HCT116 (cell line): ENCODE measurements around the gene BMPER. TPM values are rescaled to one million over a fixed set of nuclear protein-coding genes. Genes with fewer than 3 reads are reported as not detected.

Experiments used
- ATAC-seq: fragments of 200-7000 bp; cut with Tn5 transposase; 2 replicates; pipeline ENCODE4 v1.9.1; 2020; ENCODE audit warnings: mild to moderate bottlenecking, moderate library complexity
- BruUV-seq: library from RNA; stranded (reverse); fragments of 400-500 nt; replicated peaks from 2 replicates; lab custom pipeline; 2021; lab: Mats Ljungman, UMichigan
- CTCF ChIA-PET: fragments of 300-600 bp; sonication (Branson Sonifier 250); formaldehyde crosslinking; loops from one replicate; lab custom pipeline; 2021; ENCODE audit warnings: antibody characterized with exemption; lab: Charles Lee
- POLR2A ChIA-PET: fragments of 300-600, 350-600 bp; sonication (Branson Sonifier 250); formaldehyde crosslinking; loops from one replicate; lab custom pipeline; 2021; ENCODE audit warnings: antibody characterized with exemption; lab: Charles Lee
- RAD21 ChIA-PET, 2 experiments: fragments of 300-600 bp; sonication (Branson Sonifier 250); formaldehyde crosslinking; loops; one replicate each; lab custom pipeline; 2023; ENCODE audit warnings: low total read pairs in 2 of 2; ENCODE audit not compliant: uncharacterized antibody in 2 of 2, unreplicated experiment in 2 of 2, low non-redundant PET in 1 of 2; lab: Charles Lee
- DNase-seq: peaks from one replicate; pipeline ENCODE4 v3.0.0-alpha.2; 2010; ENCODE audit warnings: low read depth, low spot score
- H2AFZ ChIP-seq: fragments of 200-600 bp; shearing (Covaris generic), sonication (generic); 2 replicates; pipeline ENCODE4 v1.6.1; 2017; ENCODE audit warnings: low read depth, mixed run types, mixed read lengths, antibody characterized with exemption, low read length; ENCODE audit not compliant: poor library complexity, severe bottlenecking
- H3K27ac ChIP-seq: 2 replicates; pipeline ENCODE4 v1.5.1; 2012; ENCODE audit warnings: low read depth, low read length
- H3K27me3 ChIP-seq: fragments of 200-600 bp; sonication (generic); 2 replicates; pipeline ENCODE4 v1.6.1; 2016; ENCODE audit warnings: mixed run types, low read length, mixed read lengths; ENCODE audit not compliant: insufficient read depth
- H3K36me3 ChIP-seq, 2 experiments: fragments of 200-500 bp in 1 of 2; fragments of 200-600 bp in 1 of 2; sonication (Bioruptor generic) in 1 of 2; sonication (generic) in 1 of 2; 2 replicates each; pipeline versions ENCODE4 v1.5.1 to v1.6.1; 2014 to 2016; ENCODE audit warnings: low read length in 2 of 2, inconsistent platforms in 1 of 2, mixed read lengths in 1 of 2, mixed run types in 1 of 2; ENCODE audit not compliant: insufficient read depth in 2 of 2, control insufficient read depth in 1 of 2
- H3K4me1 ChIP-seq, 2 experiments: fragments of 200-600 bp in 1 of 2; sonication (generic) in 1 of 2; 2 replicates each; pipeline versions ENCODE4 v1.5.1 to v1.6.1; 2012 to 2017; ENCODE audit warnings: low read length in 2 of 2, inconsistent platforms in 1 of 2, mild to moderate bottlenecking in 1 of 2, mixed read lengths in 1 of 2, mixed run types in 1 of 2, moderate library complexity in 1 of 2; ENCODE audit not compliant: insufficient read depth in 2 of 2, control insufficient read depth in 1 of 2
- H3K4me2 ChIP-seq: fragments of 200-600 bp; sonication (generic); 2 replicates; pipeline ENCODE4 v1.6.1; 2017; ENCODE audit warnings: mixed run types, low read length, mixed read lengths
- H3K4me3 ChIP-seq, 2 experiments: fragments of 200-600 bp in 1 of 2; sonication (generic) in 1 of 2; replicated peaks in 1 of 2; 2 replicates each; pipeline ENCODE4 v1.5.1; 2011 to 2016; ENCODE audit warnings: low read length in 2 of 2, control low read depth in 1 of 2, low read depth in 1 of 2, mild to moderate bottlenecking in 1 of 2, mixed read lengths in 1 of 2, mixed run types in 1 of 2
- H3K79me2 ChIP-seq: fragments of 200-600 bp; sonication (generic); 2 replicates; pipeline ENCODE4 v1.6.1; 2017; ENCODE audit warnings: mild to moderate bottlenecking, mixed run types, low read length, moderate library complexity, mixed read lengths; ENCODE audit not compliant: insufficient read depth
- H3K9ac ChIP-seq: fragments of 200-600 bp; sonication (generic); 2 replicates; pipeline ENCODE4 v1.6.1; 2016; ENCODE audit warnings: low read length, mixed read lengths
- H3K9me2 ChIP-seq: fragments of 200-600 bp; sonication (generic), shearing (Covaris generic); 2 replicates; pipeline ENCODE4 v1.6.1; 2017; ENCODE audit warnings: mixed run types, mild to moderate bottlenecking, moderate library complexity; ENCODE audit not compliant: insufficient read depth
- H3K9me3 ChIP-seq, 2 experiments: fragments of 200-500 bp in 1 of 2; fragments of 200-600 bp in 1 of 2; sonication (Bioruptor generic) in 1 of 2; sonication (generic) in 1 of 2; 2 replicates each; pipeline ENCODE4 v1.6.1; 2014 to 2017; ENCODE audit warnings: low read length in 2 of 2, mixed read lengths in 2 of 2, inconsistent platforms in 1 of 2, low read depth in 1 of 2, mild to moderate bottlenecking in 1 of 2, mixed run types in 1 of 2, moderate library complexity in 1 of 2; ENCODE audit not compliant: control insufficient read depth in 1 of 2, insufficient read depth in 1 of 2
- H4K20me1 ChIP-seq: fragments of 200-600 bp; sonication (generic), shearing (Covaris generic); 2 replicates; pipeline ENCODE4 v1.6.1; 2017; ENCODE audit warnings: mixed run types, mild to moderate bottlenecking, moderate library complexity; ENCODE audit not compliant: insufficient read depth
- CBX3 ChIP-seq: IDR thresholded peaks from 2 replicates; pipeline ENCODE4 v1.6.1; 2012; ENCODE audit warnings: low read depth
- CTCF ChIP-seq, 3 experiments: fragments of 200-600 bp in 1 of 3; sonication (generic) in 1 of 3; IDR thresholded peaks in 2 of 3; conservative IDR thresholded peaks in 1 of 3; 2 replicates each; pipeline ENCODE4 v1.5.1; 2012 to 2017; ENCODE audit warnings: low read depth in 2 of 3, low read length in 2 of 3, antibody characterized with exemption in 1 of 3, borderline replicate concordance in 1 of 3, control low read depth in 1 of 3, mild to moderate bottlenecking in 1 of 3, mixed read lengths in 1 of 3, mixed run types in 1 of 3, moderate library complexity in 1 of 3; ENCODE audit not compliant: insufficient read depth in 1 of 3
- EGR1 ChIP-seq: IDR thresholded peaks from 2 replicates; pipeline ENCODE4 v1.6.1; 2012; ENCODE audit warnings: low read depth
- EZH2phosphoT487 ChIP-seq: fragments of 200-600 bp; IDR thresholded peaks from 2 replicates; pipeline ENCODE4 v1.6.1; 2018; ENCODE audit warnings: antibody characterized with exemption, borderline replicate concordance
- FOSL1 ChIP-seq: IDR thresholded peaks from 2 replicates; pipeline ENCODE4 v1.6.1; 2012; ENCODE audit warnings: low read depth
- JUND ChIP-seq: IDR thresholded peaks from 2 replicates; pipeline ENCODE4 v1.6.1; 2012
- RAD21 ChIP-seq: IDR thresholded peaks from 2 replicates; pipeline ENCODE4 v1.6.1; 2012; ENCODE audit warnings: low read depth, mild to moderate bottlenecking
- REST ChIP-seq: IDR thresholded peaks from 2 replicates; pipeline ENCODE4 v1.6.1; 2012; ENCODE audit warnings: low read depth
- SIN3A ChIP-seq: IDR thresholded peaks from 2 replicates; pipeline ENCODE4 v1.6.1; 2012; ENCODE audit warnings: low read depth
- TCF7L2 ChIP-seq: IDR thresholded peaks from 2 replicates; pipeline ENCODE4 v1.7.0; 2011; ENCODE audit warnings: borderline replicate concordance, inconsistent platforms; ENCODE audit not compliant: insufficient read depth, insufficient read length; ENCODE audit errors: extremely low read depth
- YY1 ChIP-seq: IDR thresholded peaks from 2 replicates; pipeline ENCODE4 v1.6.1; 2011; ENCODE audit warnings: low read length, low read depth, moderate library complexity, mild to moderate bottlenecking; ENCODE audit not compliant: insufficient replicate concordance; ENCODE audit errors: extremely low read depth
- ZBTB33 ChIP-seq: IDR thresholded peaks from 2 replicates; pipeline ENCODE4 v1.6.1; 2011; ENCODE audit warnings: mild to moderate bottlenecking, low read length, moderate library complexity; ENCODE audit not compliant: insufficient replicate concordance; ENCODE audit errors: extremely low read depth
- ZFX ChIP-seq: fragments of 450-650 bp; IDR thresholded peaks from 2 replicates; pipeline ENCODE4 v1.6.1; 2017
- intact Hi-C: fragments of 100-400 bp; cut with micrococcal nuclease; formaldehyde crosslinking; loops from 2 replicates; pipeline ENCODE4 v1.10.0; 2022
- total RNA-seq: library from RNA; stranded (reverse); gene quantifications from one replicate; pipeline ENCODE4 v1.2.1, GENCODE V29; 2021; ENCODE audit not compliant: unreplicated experiment

The BMPER gene
- total RNA-seq, 1 experiment from 2014 or later = not detected

- intact Hi-C loops = no loop called here
- DNase-seq (no peak), ATAC-seq (no peak; the same call in 1 of the 2 replicates)
- H3K4me1 ChIP-seq = peaks cover 5 to 9% of the 10 kb centered on the region in 2 experiments; a peak in 2 of 4 replicates
- H3K9ac ChIP-seq = peak overlapping the region; percentile 44
- peak overlapping the region; percentile 53 for H3K4me2 ChIP-seq
- H2AFZ ChIP-seq = no peak overlapping the region
- no peaks in the 10 kb centered on the region for H3K9me2 ChIP-seq
- CTCF ChIA-PET = interaction anchor here (1.2 kb wide), 1 partner anchor 41 kb away, joined by 3 read pairs; no protein-coding TSS in a partner anchor
- RAD21 ChIA-PET = no interaction called here
- TSS peak; percentile 73 for BruUV-seq
- peak overlapping the region; percentile 2; the same call in 1 of the 2 replicates for H3K27ac ChIP-seq
- no peaks in the 10 kb centered on the region for H3K9me3 ChIP-seq
- H3K36me3 ChIP-seq = no peaks in the 10 kb centered on the region
- peak overlapping the region; percentile 45 to 46 for H3K4me3 ChIP-seq
- no peaks in the 10 kb centered on the region for H4K20me1 ChIP-seq
- H3K79me2 ChIP-seq = no peaks in the 10 kb centered on the region
- no peaks in the 10 kb centered on the region for H3K27me3 ChIP-seq
- no peak for TF ChIP-seq EGR1
- TF ChIP-seq EZH2phosphoT487 = no peak
- TF ChIP-seq ZFX = no peak
- no peak for TF ChIP-seq SIN3A
- TF ChIP-seq JUND = no peak
- TF ChIP-seq FOSL1 = no peak
- TF ChIP-seq CBX3 = no peak
- POLR2A ChIA-PET = no interaction called here
Observed at GRCh38 chr7:34175837-34176236, 270.5 kb downstream of the BMPER start.

GRCh38 chr7:34177476-34177875 is 272.1 kb downstream of the BMPER start:
- Histone ChIP-seq H3K27ac (no peak overlapping the region), H3K9me3 (no peaks in the 10 kb centered on the region), H4K20me1 (no peaks in the 10 kb centered on the region), H3K79me2 (no peaks in the 10 kb centered on the region), H3K4me2 (no peak overlapping the region), H3K4me1 (peaks cover 5 to 9% of the 10 kb centered on the region in 2 experiments; a peak in 2 of 4 replicates), H3K36me3 (no peaks in the 10 kb centered on the region), H3K27me3 (no peaks in the 10 kb centered on the region), H3K4me3 (no peak overlapping the region), H3K9me2 (no peaks in the 10 kb centered on the region), H2AFZ (no peak overlapping the region), H3K9ac (no peak overlapping the region)
- ChIA-PET CTCF (no interaction called here), POLR2A (no interaction called here), RAD21 (no interaction called here)
- intact Hi-C loops = no loop called here
- DNase-seq = no peak
- no TSS peak for BruUV-seq
- no peak for ATAC-seq
- no peak for TF ChIP-seq REST
- no peak for TF ChIP-seq ZBTB33
- no peak for TF ChIP-seq TCF7L2
- TF ChIP-seq YY1 = no peak
- TF ChIP-seq RAD21 = no peak
- no peak for TF ChIP-seq CTCF (IDR thresholded peaks at IDR 0.05 in 2 of 3, conservative IDR thresholded peaks at IDR 0.05 in 1 of 3; ENCODE audit: borderline replicate concordance in 1 of 3, insufficient read depth in 1 of 3, low read depth in 2 of 3, low read length in 2 of 3)
